Prostate gland (tissue), 2 donors: ENCODE data around the gene ARRDC1.
"Not testable (repeated sequence)": the region's sequence is repeated elsewhere in the genome, so short reads cannot be mapped to it uniquely, and the experiment has no call there.

ENCODE experiments used
- CTCF ChIP-seq, 4 experiments: fragments of 200-600 bp in 2 of 4; fragments of 450-650 bp in 2 of 4; sonication (generic) in 2 of 4; IDR thresholded peaks; 1 replicate in 3 of 4; 2 replicates in 1 of 4; pipeline ENCODE4 v1.5.1; 2016 to 2019; ENCODE audit warnings: antibody characterized with exemption in 4 of 4, mild to moderate bottlenecking in 2 of 4, moderate library complexity in 2 of 4
- POLR2A ChIP-seq: fragments of 450-650 bp; IDR thresholded peaks from one replicate; pipeline ENCODE4 v1.6.1; 2016; ENCODE audit warnings: antibody characterized with exemption, mild to moderate bottlenecking

GRCh38 chr9:137596577-137596976 lies 8.9 kb upstream of the ARRDC1 start:
- TF ChIP-seq CTCF (IDR thresholded peaks at IDR 0.05); POLR2A: not testable (repeated sequence)
